Astrocyte of the cerebellum (primary cell): ENCODE data around the gene SPDEF.

ENCODE experiments used
- DNase-seq: peaks from one replicate; pipeline ENCODE4 v3.0.0-alpha.2; 2011; ENCODE audit warnings: low read depth
- H3K4me3 ChIP-seq: 2 replicates; pipeline ENCODE4 v1.5.1; 2011; ENCODE audit warnings: mild to moderate bottlenecking, low read depth, low read length, moderate library complexity
- in situ Hi-C: cut with HindIII; loops from 2 replicates; pipeline ENCODE4 v1.10.0; 2017; ENCODE audit warnings: low sequenced_read_pairs
- TF ChIP-seq, protein P1 (sequence below): IDR thresholded peaks from 2 replicates; pipeline ENCODE4 v1.5.1; 2012; ENCODE audit warnings: low read length, low read depth, moderate library complexity, mild to moderate bottlenecking; ENCODE audit errors: missing control alignments

The SPDEF gene

DNA sequence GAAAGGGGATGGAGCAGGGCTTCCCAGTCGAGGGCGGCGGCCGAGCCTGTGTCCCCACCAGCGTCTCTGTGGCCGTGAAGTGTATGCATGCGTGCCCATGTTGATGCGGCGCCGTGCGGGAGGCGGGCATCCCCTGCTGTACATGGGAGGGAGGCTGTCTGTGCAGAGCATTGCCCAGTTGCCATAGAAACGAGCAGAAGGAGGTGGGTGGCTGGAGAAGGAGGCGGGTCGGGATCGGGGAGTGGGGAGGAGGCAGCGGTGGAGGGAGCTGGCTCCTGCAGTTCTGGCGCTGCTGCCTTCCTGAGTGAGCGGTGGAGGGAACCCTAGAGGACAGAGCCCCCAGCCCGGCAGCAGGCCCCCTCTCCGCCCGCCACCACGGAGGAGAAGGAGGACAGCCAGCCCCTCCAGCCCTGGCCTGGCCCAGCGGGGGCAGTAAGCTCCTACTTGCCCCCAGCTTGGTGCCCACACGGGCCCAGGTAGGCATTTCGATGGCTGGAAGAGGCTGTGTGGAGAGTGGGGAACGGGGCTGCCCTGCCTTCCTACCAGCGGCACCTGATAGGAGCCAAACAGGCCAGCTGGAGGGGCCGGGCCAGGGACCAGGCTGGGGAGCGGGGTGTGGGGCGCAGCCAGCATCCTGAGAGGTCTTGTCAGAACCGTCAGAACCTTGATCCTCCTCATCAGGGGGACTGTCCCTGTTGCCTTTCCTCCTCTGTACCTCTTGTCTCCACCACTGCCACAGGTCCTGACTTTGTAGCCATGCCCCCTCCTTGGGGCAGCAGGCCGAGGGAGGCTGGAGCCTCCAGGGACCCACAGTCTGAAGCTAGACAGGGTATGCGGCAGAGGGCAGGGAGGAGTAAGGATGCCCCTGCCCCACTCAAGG lies 41.3 kb downstream of the SPDEF start:
- TF ChIP-seq, protein P1, sequence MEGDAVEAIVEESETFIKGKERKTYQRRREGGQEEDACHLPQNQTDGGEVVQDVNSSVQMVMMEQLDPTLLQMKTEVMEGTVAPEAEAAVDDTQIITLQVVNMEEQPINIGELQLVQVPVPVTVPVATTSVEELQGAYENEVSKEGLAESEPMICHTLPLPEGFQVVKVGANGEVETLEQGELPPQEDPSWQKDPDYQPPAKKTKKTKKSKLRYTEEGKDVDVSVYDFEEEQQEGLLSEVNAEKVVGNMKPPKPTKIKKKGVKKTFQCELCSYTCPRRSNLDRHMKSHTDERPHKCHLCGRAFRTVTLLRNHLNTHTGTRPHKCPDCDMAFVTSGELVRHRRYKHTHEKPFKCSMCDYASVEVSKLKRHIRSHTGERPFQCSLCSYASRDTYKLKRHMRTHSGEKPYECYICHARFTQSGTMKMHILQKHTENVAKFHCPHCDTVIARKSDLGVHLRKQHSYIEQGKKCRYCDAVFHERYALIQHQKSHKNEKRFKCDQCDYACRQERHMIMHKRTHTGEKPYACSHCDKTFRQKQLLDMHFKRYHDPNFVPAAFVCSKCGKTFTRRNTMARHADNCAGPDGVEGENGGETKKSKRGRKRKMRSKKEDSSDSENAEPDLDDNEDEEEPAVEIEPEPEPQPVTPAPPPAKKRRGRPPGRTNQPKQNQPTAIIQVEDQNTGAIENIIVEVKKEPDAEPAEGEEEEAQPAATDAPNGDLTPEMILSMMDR: no peak
- peak; percentile 12 for DNase-seq
- no peak overlapping the region for H3K4me3 ChIP-seq
- in situ Hi-C loops: loop anchor here (5.0 kb wide), 1 partner anchor 68 kb away; no protein-coding TSS in a partner anchor

DNA sequence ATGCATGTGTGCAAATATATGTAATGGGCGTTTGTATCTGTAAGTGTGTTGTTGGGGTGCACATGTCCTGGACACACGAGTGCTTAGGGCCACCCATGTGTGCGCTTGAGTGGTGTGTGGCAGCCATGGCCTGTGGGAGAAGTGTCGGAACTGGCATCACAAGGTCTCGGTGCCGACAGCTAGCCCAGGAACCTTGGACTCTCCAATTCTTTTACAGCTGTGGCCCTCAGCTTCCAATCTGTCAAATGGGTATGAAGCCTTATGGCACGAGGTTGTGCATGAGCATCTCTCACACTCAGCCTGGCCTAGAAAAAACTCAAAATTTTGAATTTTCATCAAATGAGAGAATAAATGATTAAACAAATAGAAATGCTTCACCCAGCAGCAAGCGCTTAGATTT lies 42.0 kb downstream of the SPDEF start:
- in situ Hi-C loops: loop anchor here (5.0 kb wide), 1 partner anchor 67 kb away; no protein-coding TSS in a partner anchor
- no peak for DNase-seq
- TF ChIP-seq, protein P1: no peak
- H3K4me3 ChIP-seq: no peak overlapping the region

DNA sequence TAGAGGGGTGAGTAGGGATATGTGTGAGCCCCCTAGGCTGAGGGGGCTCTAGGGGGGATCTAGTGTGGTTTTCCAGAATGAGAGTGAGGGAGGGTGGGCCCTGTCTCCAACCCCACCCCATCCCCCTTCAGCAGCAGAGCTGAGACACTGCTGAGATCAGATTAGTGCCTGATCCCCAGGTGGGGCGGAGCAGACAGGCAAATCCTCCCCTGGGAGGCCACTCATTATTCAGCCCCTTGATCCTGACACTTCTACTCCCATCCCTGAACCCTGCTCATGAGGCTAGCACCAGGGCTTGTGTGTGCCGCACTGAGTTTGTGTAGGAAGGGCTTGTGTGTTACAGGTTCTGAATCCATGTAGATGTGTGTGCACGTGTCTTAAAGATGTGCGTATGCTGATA lies 42.5 kb downstream of the SPDEF start:
- TF ChIP-seq, protein P1: no peak
- H3K4me3 ChIP-seq: no peak overlapping the region
- in situ Hi-C loops: loop anchor here (5.0 kb wide), 1 partner anchor 66 kb away; no protein-coding TSS in a partner anchor
- DNase-seq: no peak

DNA sequence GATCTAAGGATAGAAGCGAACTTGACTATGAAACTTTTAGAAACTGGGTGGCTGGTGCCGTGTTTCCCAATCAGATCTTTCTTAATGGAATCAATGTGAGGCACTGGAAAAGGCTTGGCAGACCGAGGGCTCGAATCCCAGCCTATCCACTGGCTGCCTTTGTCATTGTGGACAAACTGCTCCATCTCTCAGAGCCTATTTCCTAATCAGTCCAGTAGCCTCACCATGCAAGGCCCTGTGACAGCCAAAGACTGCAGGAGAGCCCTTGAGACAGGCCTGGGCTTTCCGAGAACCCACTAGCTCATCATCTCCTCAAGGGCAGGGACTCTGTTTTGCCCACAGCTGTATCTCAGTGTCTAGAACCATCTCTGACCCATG lies 43.4 kb downstream of the SPDEF start:
- in situ Hi-C loops: loop anchor here (5.0 kb wide), 1 partner anchor 65 kb away; no protein-coding TSS in a partner anchor
- no peak for DNase-seq
- TF ChIP-seq, protein P1: no peak
- no peak overlapping the region for H3K4me3 ChIP-seq

DNA sequence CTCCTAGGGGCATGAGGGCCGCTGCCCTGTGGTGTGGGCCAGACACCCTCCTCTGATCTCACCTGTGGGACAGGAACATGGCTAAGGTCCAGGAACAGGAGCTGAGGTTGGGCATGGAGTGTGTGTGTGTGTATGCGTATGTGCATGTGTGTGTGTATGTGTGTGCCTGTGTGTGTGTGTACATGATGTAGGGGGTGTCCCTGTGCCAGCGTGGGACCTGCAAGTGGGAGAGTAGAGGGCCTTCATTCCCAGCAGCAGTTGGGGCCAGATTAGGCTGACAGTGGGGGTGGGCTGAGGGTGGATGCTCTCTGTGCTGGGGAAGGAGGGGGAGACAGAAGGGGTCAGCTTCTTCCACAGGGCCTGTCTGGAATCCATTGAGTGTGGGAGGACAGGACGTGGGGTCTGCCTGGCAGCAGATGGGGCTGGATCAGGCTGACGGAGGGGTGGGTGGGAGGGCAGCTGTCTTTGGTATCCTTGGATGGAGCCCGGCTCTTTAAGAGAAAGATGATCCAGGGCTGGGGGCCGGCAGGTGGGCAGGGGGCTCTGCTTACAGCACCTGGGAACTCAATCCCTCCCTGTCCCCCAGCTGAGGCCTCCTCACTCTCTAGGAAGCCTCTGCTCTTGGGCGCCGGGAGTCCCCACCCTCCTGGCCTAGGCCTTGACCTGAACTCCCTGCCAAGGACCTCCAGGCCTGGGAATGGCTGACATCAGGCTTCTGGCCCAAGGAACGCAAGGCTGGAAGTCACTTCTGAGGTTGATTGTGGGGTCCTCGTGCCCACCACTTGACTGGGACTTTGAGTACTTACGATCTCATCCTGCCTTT lies 44.0 kb downstream of the SPDEF start:
- DNase-seq: no peak
- in situ Hi-C loops: loop anchor here (5.0 kb wide), 1 partner anchor 65 kb away; no protein-coding TSS in a partner anchor
- no peak overlapping the region for H3K4me3 ChIP-seq

More for the DNA sequence above, 44.0 kb downstream of the SPDEF start:
- TF ChIP-seq, protein P1: no peak
